MM.1S (cell line): ENCODE results near the gene REPS1.

Source experiments
- DNase-seq: peaks from one replicate; pipeline ENCODE4 v3.0.0-alpha.2; 2015
- H2AFZ ChIP-seq: fragments of 300-600 bp; sonication (generic); 2 replicates; pipeline ENCODE4 v1.6.0; 2016; ENCODE audit warnings: antibody characterized with exemption, low read length
- H3F3A ChIP-seq: fragments of 300-600 bp; sonication (generic); 2 replicates; pipeline ENCODE4 v1.6.1; 2016; ENCODE audit warnings: mild to moderate bottlenecking, antibody characterized with exemption, low read length, moderate library complexity, mixed read lengths; ENCODE audit not compliant: insufficient read depth
- H3K27ac ChIP-seq: fragments of 300-600 bp; sonication (generic); 2 replicates; pipeline ENCODE4 v1.5.1; 2016; ENCODE audit warnings: mild to moderate bottlenecking, low read length
- H3K27me3 ChIP-seq: fragments of 300-600 bp; sonication (generic); replicated peaks from 2 replicates; pipeline ENCODE4 v1.6.0; 2016; ENCODE audit warnings: low read length; ENCODE audit not compliant: insufficient read depth
- H3K36me3 ChIP-seq: fragments of 300-600 bp; sonication (generic); replicated peaks from 2 replicates; pipeline ENCODE4 v1.6.1; 2016; ENCODE audit warnings: mild to moderate bottlenecking, low read length, mixed read lengths; ENCODE audit not compliant: insufficient read depth
- H3K4me1 ChIP-seq: fragments of 300-600 bp; sonication (generic); 2 replicates; pipeline ENCODE4 v1.6.1; 2016; ENCODE audit warnings: low read length, mixed read lengths
- H3K4me2 ChIP-seq: fragments of 300-600 bp; sonication (generic); 2 replicates; pipeline ENCODE4 v1.6.0; 2016; ENCODE audit warnings: low read depth, low read length
- H3K4me3 ChIP-seq: fragments of 300-600 bp; sonication (generic); 2 replicates; pipeline ENCODE4 v1.5.1; 2016; ENCODE audit warnings: low read length, mixed read lengths
- H3K79me2 ChIP-seq: fragments of 300-600 bp; sonication (generic); 2 replicates; pipeline ENCODE4 v1.6.1; 2016; ENCODE audit warnings: mixed run types, low read length, mixed read lengths
- H3K9ac ChIP-seq: fragments of 300-600 bp; sonication (generic); 2 replicates; pipeline ENCODE4 v1.6.1; 2016; ENCODE audit warnings: low read length, mixed read lengths
- H3K9me2 ChIP-seq: fragments of 300-600 bp; sonication (generic); replicated peaks from 2 replicates; pipeline ENCODE4 v1.6.1; 2016; ENCODE audit warnings: mild to moderate bottlenecking, low read length, mixed read lengths; ENCODE audit not compliant: insufficient read depth
- H3K9me3 ChIP-seq: fragments of 300-600 bp; sonication (generic); replicated peaks from 2 replicates; pipeline ENCODE4 v1.6.1; 2016; ENCODE audit warnings: mild to moderate bottlenecking, low read length, mixed read lengths; ENCODE audit not compliant: insufficient read depth
- H4K20me1 ChIP-seq: fragments of 300-600 bp; sonication (generic); 2 replicates; pipeline ENCODE4 v1.6.1; 2016; ENCODE audit warnings: mild to moderate bottlenecking, low read length, moderate library complexity, mixed read lengths; ENCODE audit not compliant: insufficient read depth
- EZH2 ChIP-seq: fragments of 300-600 bp; sonication (generic); optimal IDR thresholded peaks from 2 replicates; pipeline ENCODE3; 2017; ENCODE audit warnings: low read depth, mild to moderate bottlenecking, antibody characterized with exemption, low read length, mixed read lengths
- EZH2phosphoT487 ChIP-seq: fragments of 300-600 bp; sonication (generic); IDR thresholded peaks from 2 replicates; pipeline ENCODE4 v1.6.1; 2018; ENCODE audit warnings: antibody characterized with exemption, low read length
- TF ChIP-seq, protein P1 (sequence below): fragments of 300-600 bp; sonication (generic); IDR thresholded peaks from 2 replicates; pipeline ENCODE4 v1.5.1; 2016; ENCODE audit warnings: antibody characterized with exemption, low read length, mixed read lengths

Gene REPS1

DNA sequence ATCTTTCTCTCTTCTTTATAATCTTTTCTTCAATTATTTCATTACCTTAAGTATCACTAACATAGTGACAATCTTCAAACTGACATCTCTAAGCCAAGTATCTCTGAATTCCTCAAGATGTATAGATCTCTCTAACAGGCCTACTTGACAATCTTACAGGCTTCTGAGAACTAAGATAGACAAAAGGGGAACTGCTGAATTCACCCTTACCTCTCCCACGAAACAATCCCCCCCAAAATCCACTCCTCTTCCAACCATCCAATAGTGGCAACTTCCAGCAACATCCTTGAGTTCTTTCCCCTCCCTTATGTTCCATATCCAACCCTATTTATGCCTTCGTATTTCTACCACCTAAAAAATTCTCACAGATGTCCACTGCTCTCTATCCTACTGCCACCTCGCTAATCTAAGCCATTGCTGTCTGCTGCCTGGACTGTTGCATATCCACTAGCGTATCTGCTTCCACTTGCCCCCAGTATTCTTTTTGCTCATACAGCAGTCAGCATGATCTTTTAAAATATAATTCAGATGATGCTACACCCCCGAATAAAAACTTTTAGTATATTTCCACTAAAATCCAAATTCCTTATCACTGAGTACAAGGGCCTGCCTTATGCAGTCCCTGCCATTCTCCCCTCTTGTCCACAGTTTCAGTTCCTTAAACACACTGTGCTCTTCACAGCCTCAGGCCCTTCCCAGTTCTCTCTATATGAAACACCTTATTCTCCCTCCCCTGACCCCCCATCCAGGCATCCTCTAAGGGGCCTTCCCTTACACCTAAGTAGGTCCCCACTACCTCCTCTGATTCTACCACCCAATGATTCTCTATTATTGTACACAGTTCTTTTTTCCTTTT, 8.0 kb downstream of the REPS1 start:
- Histone ChIP-seq H3K36me3 (no peaks in the 10 kb centered on the region), H3K4me2 (no peak overlapping the region), H3K79me2 (peaks cover 97% of the 10 kb centered on the region), H3K9me3 (no peaks in the 10 kb centered on the region), H3K9ac (no peak overlapping the region), H3K27me3 (no peaks in the 10 kb centered on the region), H2AFZ (no peak overlapping the region), H3F3A (no peaks in the 10 kb centered on the region), H3K27ac (no peak overlapping the region), H3K9me2 (no peaks in the 10 kb centered on the region), H3K4me3 (no peak overlapping the region), H3K4me1 (no peaks in the 10 kb centered on the region), H4K20me1 (no peaks in the 10 kb centered on the region)
- TF ChIP-seq EZH2phosphoT487 (no peak), EZH2 (no peak)
- TF ChIP-seq, protein P1, sequence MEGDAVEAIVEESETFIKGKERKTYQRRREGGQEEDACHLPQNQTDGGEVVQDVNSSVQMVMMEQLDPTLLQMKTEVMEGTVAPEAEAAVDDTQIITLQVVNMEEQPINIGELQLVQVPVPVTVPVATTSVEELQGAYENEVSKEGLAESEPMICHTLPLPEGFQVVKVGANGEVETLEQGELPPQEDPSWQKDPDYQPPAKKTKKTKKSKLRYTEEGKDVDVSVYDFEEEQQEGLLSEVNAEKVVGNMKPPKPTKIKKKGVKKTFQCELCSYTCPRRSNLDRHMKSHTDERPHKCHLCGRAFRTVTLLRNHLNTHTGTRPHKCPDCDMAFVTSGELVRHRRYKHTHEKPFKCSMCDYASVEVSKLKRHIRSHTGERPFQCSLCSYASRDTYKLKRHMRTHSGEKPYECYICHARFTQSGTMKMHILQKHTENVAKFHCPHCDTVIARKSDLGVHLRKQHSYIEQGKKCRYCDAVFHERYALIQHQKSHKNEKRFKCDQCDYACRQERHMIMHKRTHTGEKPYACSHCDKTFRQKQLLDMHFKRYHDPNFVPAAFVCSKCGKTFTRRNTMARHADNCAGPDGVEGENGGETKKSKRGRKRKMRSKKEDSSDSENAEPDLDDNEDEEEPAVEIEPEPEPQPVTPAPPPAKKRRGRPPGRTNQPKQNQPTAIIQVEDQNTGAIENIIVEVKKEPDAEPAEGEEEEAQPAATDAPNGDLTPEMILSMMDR, result no peak
- DNase-seq, result no peak

DNA sequence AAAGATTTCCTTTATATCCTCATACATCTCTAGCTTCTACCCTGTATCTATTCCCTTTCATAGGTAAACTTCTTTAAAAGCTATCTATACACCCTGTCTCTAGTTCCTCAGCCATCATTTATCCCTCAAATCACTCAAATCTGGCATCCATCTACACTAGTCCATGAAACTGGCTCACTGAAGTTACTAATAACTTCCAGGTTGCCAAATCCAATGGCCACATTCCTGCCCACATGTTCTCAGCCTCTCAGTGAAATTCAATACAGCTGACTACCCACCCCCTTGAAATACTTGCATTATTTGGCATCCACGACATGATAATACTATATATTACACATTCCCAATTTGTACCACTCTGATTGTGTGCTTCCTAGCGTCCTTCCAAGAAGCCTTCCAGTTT, 8.7 kb downstream of the REPS1 start:
- Histone ChIP-seq H3F3A (no peaks in the 10 kb centered on the region), H3K9me2 (no peaks in the 10 kb centered on the region), H2AFZ (no peak overlapping the region), H3K9me3 (no peaks in the 10 kb centered on the region), H3K27ac (no peak overlapping the region), H3K4me1 (0 out of 2 replicates have a peak, but pooled peaks cover 3% of the 10 kb centered on the region), H3K36me3 (no peaks in the 10 kb centered on the region), H3K79me2 (peaks cover 95% of the 10 kb centered on the region), H4K20me1 (no peaks in the 10 kb centered on the region), H3K4me2 (no peak overlapping the region), H3K27me3 (no peaks in the 10 kb centered on the region), H3K9ac (no peak overlapping the region), H3K4me3 (no peak overlapping the region)
- no peak for DNase-seq
- TF ChIP-seq, protein P1, result no peak
- no peak for TF ChIP-seq EZH2
- no peak for TF ChIP-seq EZH2phosphoT487

DNA sequence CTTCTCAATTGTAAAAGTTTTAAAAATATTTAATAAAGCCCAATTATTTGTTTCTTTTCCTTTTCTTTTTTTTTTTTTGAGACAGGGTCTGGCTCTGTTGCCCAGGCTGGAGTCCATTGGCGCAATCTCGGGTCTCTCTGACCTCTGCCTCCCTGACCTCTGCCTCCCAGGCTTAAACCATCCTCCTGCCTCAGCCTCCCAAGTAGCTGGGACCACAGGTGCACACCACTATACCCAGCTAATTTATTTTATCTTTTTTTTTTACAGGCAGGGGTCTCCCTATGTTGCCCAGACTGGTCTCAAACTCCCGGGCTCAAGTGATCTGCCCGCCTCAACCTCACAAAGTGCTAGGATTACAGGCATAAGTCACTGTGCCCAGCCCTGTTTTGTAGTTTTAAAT, 9.8 kb downstream of the REPS1 start:
- H4K20me1 ChIP-seq, result no peaks in the 10 kb centered on the region
- TF ChIP-seq EZH2 (no peak), EZH2phosphoT487 (no peak)
- TF ChIP-seq, protein P1, result no peak
- peaks cover 95% of the 10 kb centered on the region for H3K79me2 ChIP-seq
- no peaks in the 10 kb centered on the region for H3K9me2 ChIP-seq
- no peak overlapping the region for H3K27ac ChIP-seq
- no peak overlapping the region for H3K4me3 ChIP-seq
- no peak overlapping the region for H3K9ac ChIP-seq
- H3K4me1 ChIP-seq, result 0 out of 2 replicates have a peak, but pooled peaks cover 5% of the 10 kb centered on the region
- H3K36me3 ChIP-seq, result no peaks in the 10 kb centered on the region
- no peaks in the 10 kb centered on the region for H3K27me3 ChIP-seq
- no peak overlapping the region for H2AFZ ChIP-seq
- no peaks in the 10 kb centered on the region for H3F3A ChIP-seq
- H3K4me2 ChIP-seq, result no peak overlapping the region
- no peak for DNase-seq
- no peaks in the 10 kb centered on the region for H3K9me3 ChIP-seq
